Sigmoid colon (tissue), 7 donors: ENCODE data around the gene TJP2. TPM values are rescaled to one million over a fixed set of nuclear protein-coding genes. Genes with fewer than 3 reads are reported as not detected.
A peak's percentile ranks its signal among the peaks of the same experiment; 100 is the strongest.

ENCODE experiments used
- DNase-seq: peaks from one replicate; pipeline ENCODE4 v3.0.0-alpha.2; 2019
- H3K27ac ChIP-seq, 4 donors: fragments of 200-600 bp; sonication (generic); one replicate each; pipeline ENCODE4 v1.5.1; 2016 to 2019; ENCODE audit warnings: mild to moderate bottlenecking in 1 of 4
- H3K27me3 ChIP-seq, 3 donors: fragments of 200-600 bp; sonication (generic); one replicate each; pipeline ENCODE4 v1.5.1; 2019; ENCODE audit warnings: mild to moderate bottlenecking in 1 of 3
- H3K36me3 ChIP-seq, 4 donors: fragments of 200-600 bp; sonication (generic); one replicate each; pipeline ENCODE4 v1.5.1; 2016 to 2019
- H3K4me1 ChIP-seq, 4 donors: fragments of 200-600 bp; sonication (generic); one replicate each; pipeline ENCODE4 v1.5.1; 2017 to 2019
- H3K4me3 ChIP-seq, 4 donors: fragments of 200-600 bp; sonication (generic); one replicate each; pipeline ENCODE4 v1.5.1; 2017 to 2019; ENCODE audit warnings: mild to moderate bottlenecking in 2 of 4, moderate library complexity in 1 of 4
- H3K9me3 ChIP-seq, 4 donors: fragments of 200-600 bp in 3 of 4; sonication (generic) in 3 of 4; one replicate each; pipeline versions ENCODE4 v1.5.1 to v1.6.1; 2013 to 2019
- CTCF ChIP-seq, 4 experiments: fragments of 450-650 bp in 3 of 4; fragments of 200-600 bp in 1 of 4; IDR thresholded peaks; one replicate each; pipeline ENCODE4 v1.5.1; 2016 to 2019; ENCODE audit warnings: antibody characterized with exemption in 4 of 4, mild to moderate bottlenecking in 3 of 4, moderate library complexity in 2 of 4
- EP300 ChIP-seq, 4 donors: sonication (generic); formaldehyde crosslinking; IDR thresholded peaks; one replicate each; pipeline ENCODE4 v1.6.1; 2017; ENCODE audit warnings: antibody characterized with exemption in 4 of 4
- POLR2A ChIP-seq, 2 donors: fragments of 450-650 bp; IDR thresholded peaks; one replicate each; pipeline ENCODE4 v1.6.1; 2016; ENCODE audit warnings: antibody characterized with exemption in 2 of 2, mild to moderate bottlenecking in 2 of 2, moderate library complexity in 2 of 2
- POLR2AphosphoS5 ChIP-seq, 4 donors: sonication (generic); formaldehyde crosslinking; IDR thresholded peaks; one replicate each; pipeline ENCODE4 v1.6.1; 2017; ENCODE audit warnings: antibody characterized with exemption in 4 of 4
- WGBS, 2 donors: extraction: QIAGEN DNeasy Blood & Tissue Kit; methylation state at CpG; one replicate each; pipeline ENCODE4 v1.1.7; 2013; 5-methylcytosine and 5-hydroxymethylcytosine counted together
- intact Hi-C: fragments of 100-400 bp; cut with DNase I; formaldehyde crosslinking; loops from one replicate; pipeline ENCODE4 v1.15.1; 2023
- polyA plus RNA-seq, 3 donors: library from polyadenylated mRNA; stranded (reverse); fragments of 200-250 nt; gene quantifications; one replicate each; pipeline ENCODE4 v1.2.3, GENCODE V29; 2013
- total RNA-seq, 4 donors: library from RNA; depleted of rRNA; stranded (reverse); fragments of >200 nt; gene quantifications; one replicate each; pipeline ENCODE4 v1.1.0, GENCODE V29; 2016
- donor health status: healthy with polysubstance abuse.
- donor health status: Bipolar disorder and iron deficiency.
- donor health status: healthy.

Gene TJP2
- total and polyA plus RNA-seq, 7 donors, result 16.1 to 46.5 (median 27.8) TPM

- no peak for DNase-seq
- Histone ChIP-seq H3K27ac (no peak overlapping the region), H3K4me3 (no peak overlapping the region), H3K27me3 (no peaks in the 10 kb centered on the region), H3K9me3 (no peaks in the 10 kb centered on the region), H3K4me1 (peaks cover 0 to 16% (median 11%) of the 10 kb centered on the region in 4 donors), H3K36me3 (no peaks in the 10 kb centered on the region)
- intact Hi-C loops, result no loop called here
- WGBS, 2 donors, result 53 to 71% methylated on average over 1 of the region's 1 CpG
- no peak for TF ChIP-seq POLR2AphosphoS5 (IDR thresholded peaks at IDR 0.05)
- no peak for TF ChIP-seq POLR2A (IDR thresholded peaks at IDR 0.05)
- no peak for TF ChIP-seq EP300 (IDR thresholded peaks at IDR 0.05)
- no peak for TF ChIP-seq CTCF (IDR thresholded peaks at IDR 0.05)
These were observed 119.1 kb downstream of the TJP2 start for GRCh38 chr9:69293156-69293555.

DNA sequence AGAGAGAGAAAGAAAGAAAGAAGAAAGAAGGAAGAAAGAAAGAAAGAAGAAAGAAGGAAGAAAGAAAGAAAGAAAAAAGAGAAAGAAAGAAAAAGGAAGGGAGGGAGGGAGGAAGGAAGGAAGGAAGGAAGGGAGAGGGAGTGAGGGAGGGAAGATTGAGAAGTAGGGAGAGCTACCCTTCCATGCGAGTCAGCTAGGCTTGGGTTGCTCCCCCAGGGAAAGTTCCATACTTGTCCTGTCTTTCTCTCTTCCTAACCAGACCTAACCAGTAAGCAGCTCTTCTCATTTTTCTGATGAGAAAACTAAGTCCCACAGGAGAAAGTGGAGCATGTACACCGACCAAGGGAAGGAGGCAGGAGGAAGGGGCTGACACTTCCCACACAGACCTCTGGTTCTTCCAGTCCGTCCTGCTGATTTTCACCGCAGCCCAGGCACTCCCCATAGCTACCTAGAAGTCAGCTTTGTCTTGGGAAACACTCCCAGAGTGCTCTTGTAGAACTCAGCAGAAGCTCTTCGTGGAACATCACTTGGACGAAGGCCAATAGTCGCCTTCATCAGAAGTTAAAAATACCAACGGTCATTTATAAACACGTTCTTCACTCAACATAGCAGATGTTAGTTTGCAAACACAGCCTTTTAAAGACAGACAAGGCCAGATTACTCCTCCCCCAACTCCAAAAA, 121.9 kb downstream of the TJP2 start:
- peaks cover 0 to 16% (median 11%) of the 10 kb centered on the region in 4 donors for H3K4me1 ChIP-seq
- H3K36me3 ChIP-seq, result no peaks in the 10 kb centered on the region
- no peak overlapping the region for H3K4me3 ChIP-seq
- no peaks in the 10 kb centered on the region for H3K27me3 ChIP-seq
- TF ChIP-seq POLR2AphosphoS5 (IDR thresholded peaks at IDR 0.05) (peak in 1 of 4 donors; percentile 7), CTCF (IDR thresholded peaks at IDR 0.05) (no peak)
- WGBS, 2 donors, result 67 to 68% methylated on average over 9 of the region's 9 CpGs
- DNase-seq, result peak; percentile 66
- H3K27ac ChIP-seq, result peak overlapping the region in 1 of 4 donors; percentile 52
- peaks cover 0 to 3% (median 0%) of the 10 kb centered on the region in 4 donors for H3K9me3 ChIP-seq
- intact Hi-C loops, result no loop called here

GRCh38 chr9:69297300-69297980, 123.4 kb downstream of the TJP2 start:
- no peaks in the 10 kb centered on the region for H3K36me3 ChIP-seq
- H3K27me3 ChIP-seq, result no peaks in the 10 kb centered on the region
- no peak overlapping the region for H3K4me3 ChIP-seq
- H3K9me3 ChIP-seq, result peaks cover 0 to 3% (median 0%) of the 10 kb centered on the region in 4 donors
- no peak overlapping the region for H3K27ac ChIP-seq
- intact Hi-C loops, result no loop called here
- 86% methylated on average over 11 of the region's 11 CpGs for WGBS, 2 donors
- no peak for DNase-seq
- H3K4me1 ChIP-seq, result peaks cover 0 to 16% (median 11%) of the 10 kb centered on the region in 4 donors
- TF ChIP-seq EP300 (IDR thresholded peaks at IDR 0.05), result no peak
- no peak for TF ChIP-seq POLR2A (IDR thresholded peaks at IDR 0.05)
- no peak for TF ChIP-seq POLR2AphosphoS5 (IDR thresholded peaks at IDR 0.05)
- TF ChIP-seq CTCF (IDR thresholded peaks at IDR 0.05), result no peak

GRCh38 chr9:69299315-69299714, 125.2 kb downstream of the TJP2 start:
- Histone ChIP-seq H3K4me3 (no peak overlapping the region), H3K27me3 (no peaks in the 10 kb centered on the region), H3K36me3 (no peaks in the 10 kb centered on the region), H3K27ac (no peak overlapping the region), H3K9me3 (peaks cover 0 to 3% (median 0%) of the 10 kb centered on the region in 4 donors), H3K4me1 (peaks cover 0 to 16% (median 11%) of the 10 kb centered on the region in 4 donors)
- TF ChIP-seq POLR2AphosphoS5 (IDR thresholded peaks at IDR 0.05) (no peak), POLR2A (IDR thresholded peaks at IDR 0.05) (no peak), CTCF (IDR thresholded peaks at IDR 0.05) (no peak), EP300 (IDR thresholded peaks at IDR 0.05) (no peak)
- 42 to 77% methylated on average over 1 of the region's 1 CpG for WGBS, 2 donors
- intact Hi-C loops, result no loop called here
- no peak for DNase-seq
